ENCODE results near the gene AREG. TPM values are rescaled to one million over a fixed set of nuclear protein-coding genes. Genes with fewer than 3 reads are reported as not detected.

AREG gene
- total and polyA plus RNA-seq, 2 experiments from 2014 or later, result 0.45 TPM; not detected in 1

- ATAC-seq, result no peak
- Histone ChIP-seq H4K20me1 (replicated peaks; ENCODE audit: insufficient read depth) (no peaks in the 10 kb centered on the region), H2AFZ (no peak overlapping the region)
Observed at GRCh38 chr4:74453829-74454742, 9.2 kb downstream of the AREG start.

More at GRCh38 chr4:74453829-74454742, 9.2 kb downstream of the AREG start:
- no peak overlapping the region for H3K4me3 Mint-ChIP-seq
- H3K36me3 ChIP-seq (ENCODE audit: insufficient read depth), result no peaks in the 10 kb centered on the region
- no peak overlapping the region for H3K27ac Mint-ChIP-seq
- DNase-seq (ENCODE audit: low spot score), result no peak
- H3K27me3 Mint-ChIP-seq (ENCODE audit: insufficient read depth, low read depth, poor library complexity), result no peaks in the 10 kb centered on the region
- TF ChIP-seq EZH2phosphoT487 (IDR thresholded peaks at IDR 0.05; ENCODE audit: unreplicated experiment) (no peak), POLR2AphosphoS5 (IDR thresholded peaks at IDR 0.05; ENCODE audit: low read depth) (no peak), STAT1 (IDR thresholded peaks at IDR 0.05; ENCODE audit: unreplicated experiment) (no peak), ZNF462 (CRISPR knock-in tag; IDR thresholded peaks at IDR 0.05) (no peak), CREB1 (CRISPR knock-in tag; IDR thresholded peaks at IDR 0.05; ENCODE audit: low read depth) (no peak), REST (IDR thresholded peaks at IDR 0.05; ENCODE audit: unreplicated experiment) (no peak)
- TF ChIP-seq, protein P1, sequence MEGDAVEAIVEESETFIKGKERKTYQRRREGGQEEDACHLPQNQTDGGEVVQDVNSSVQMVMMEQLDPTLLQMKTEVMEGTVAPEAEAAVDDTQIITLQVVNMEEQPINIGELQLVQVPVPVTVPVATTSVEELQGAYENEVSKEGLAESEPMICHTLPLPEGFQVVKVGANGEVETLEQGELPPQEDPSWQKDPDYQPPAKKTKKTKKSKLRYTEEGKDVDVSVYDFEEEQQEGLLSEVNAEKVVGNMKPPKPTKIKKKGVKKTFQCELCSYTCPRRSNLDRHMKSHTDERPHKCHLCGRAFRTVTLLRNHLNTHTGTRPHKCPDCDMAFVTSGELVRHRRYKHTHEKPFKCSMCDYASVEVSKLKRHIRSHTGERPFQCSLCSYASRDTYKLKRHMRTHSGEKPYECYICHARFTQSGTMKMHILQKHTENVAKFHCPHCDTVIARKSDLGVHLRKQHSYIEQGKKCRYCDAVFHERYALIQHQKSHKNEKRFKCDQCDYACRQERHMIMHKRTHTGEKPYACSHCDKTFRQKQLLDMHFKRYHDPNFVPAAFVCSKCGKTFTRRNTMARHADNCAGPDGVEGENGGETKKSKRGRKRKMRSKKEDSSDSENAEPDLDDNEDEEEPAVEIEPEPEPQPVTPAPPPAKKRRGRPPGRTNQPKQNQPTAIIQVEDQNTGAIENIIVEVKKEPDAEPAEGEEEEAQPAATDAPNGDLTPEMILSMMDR (conservative IDR thresholded peaks at IDR 0.05; ENCODE audit: low read depth in 2 of 2), result no peak
- H3K9me3 Mint-ChIP-seq, result no peaks in the 10 kb centered on the region
- no peak overlapping the region for H3K27ac ChIP-seq (ENCODE audit: low read depth)
- H3K4me1 ChIP-seq (ENCODE audit: insufficient read depth), result peaks cover 4% of the 10 kb centered on the region
- no peaks in the 10 kb centered on the region for H3K36me3 Mint-ChIP-seq (ENCODE audit: low read depth)
- H3K27me3 ChIP-seq (ENCODE audit: insufficient read depth), result no peaks in the 10 kb centered on the region
- no peaks in the 10 kb centered on the region for H3K79me2 ChIP-seq (replicated peaks; ENCODE audit: insufficient read depth)
- no peaks in the 10 kb centered on the region for H3K9me2 ChIP-seq (ENCODE audit: insufficient read depth)
- H3K4me2 ChIP-seq, result no peak overlapping the region
- peaks cover 11% of the 10 kb centered on the region; the same call in 2 of the 3 replicates for H3K4me1 Mint-ChIP-seq
- H3K4me3 ChIP-seq, result no peak overlapping the region
- no peaks in the 10 kb centered on the region for H3F3A ChIP-seq (replicated peaks; ENCODE audit: low read depth)
